ENCODE results near the gene SNTG2.

- TF ChIP-seq CTCF (IDR thresholded peaks at IDR 0.05): no peak
- TF ChIP-seq POLR2A (IDR thresholded peaks at IDR 0.05): no peak
- TF ChIP-seq POLR2AphosphoS5 (IDR thresholded peaks at IDR 0.05): no peak
These were observed 186.6 kb downstream of the SNTG2 start for GRCh38 chr2:1137264-1137663.

All from prostate gland (tissue), 2 donors.